ENCODE data around the gene TSPY9.
"Not testable (repeated sequence)": the region's sequence is repeated elsewhere in the genome, so short reads cannot be mapped to it uniquely, and the experiment has no call there.

The TSPY9 gene

GRCh38 chrY:9486967-9487366 lies at the start of gene TSPY9:
TSS of gene TSPY9 (plus strand) at chrY:9487267. CDS start at chrY:9487313, 46 bp downstream.
- not testable (repeated sequence) for H3K27ac ChIP-seq

GRCh38 chrY:9466655-9467054 lies 20.4 kb upstream of the TSPY9 start, which contains the start of gene TSPY1:
TSS of gene TSPY1 (plus strand) at chrY:9466955. CDS start at chrY:9467001, 46 bp downstream.
- H3K27ac ChIP-seq, result not testable (repeated sequence)

GRCh38 chrY:9504396-9504795 lies 17.3 kb downstream of the TSPY9 start:
- H3K27ac ChIP-seq, result not testable (repeated sequence)

- not testable (repeated sequence) for H3K27ac ChIP-seq
Measured at GRCh38 chrY:9516287-9516686, 29.2 kb downstream of the TSPY9 start.

- H3K27ac ChIP-seq, result not testable (repeated sequence)
Measured at GRCh38 chrY:9527580-9527979, 40.5 kb downstream of the TSPY9 start, which contains the start of gene TSPY10. TSS of gene TSPY10 (plus strand) at chrY:9527880. CDS start at chrY:9527926, 46 bp downstream.
